Lung (tissue), 12 donors: ENCODE data around the gene THRB. TPM values are rescaled to one million over a fixed set of nuclear protein-coding genes. Genes with fewer than 3 reads are reported as not detected.

Experiments
- ATAC-seq: fragments of 200-7000 bp; cut with Tn5 transposase; one replicate; pipeline ENCODE4 v1.9.1; 2020; ENCODE audit warnings: moderate number of reproducible peaks; ENCODE audit not compliant: insufficient read depth, low FRiP score
- DNase-seq, 3 donors: peaks; one replicate each; pipeline ENCODE4 v3.0.0-alpha.2; 2013 to 2017
- H3K27ac ChIP-seq, 2 donors: one replicate each; pipeline ENCODE4 v1.5.1; 2013; ENCODE audit warnings: mild to moderate bottlenecking in 2 of 2, moderate library complexity in 2 of 2, control low read depth in 1 of 2, inconsistent platforms in 1 of 2, low read depth in 1 of 2, low read length in 1 of 2
- H3K27me3 ChIP-seq, 3 donors: one replicate each; pipeline ENCODE4 v1.5.1; 2013; ENCODE audit warnings: low read length in 2 of 3; ENCODE audit not compliant: control insufficient read depth in 3 of 3, insufficient read depth in 3 of 3
- H3K36me3 ChIP-seq, 4 donors: one replicate each; pipeline ENCODE4 v1.5.1; 2013; ENCODE audit warnings: low read length in 4 of 4, mild to moderate bottlenecking in 1 of 4, moderate library complexity in 1 of 4; ENCODE audit not compliant: control insufficient read depth in 4 of 4, insufficient read depth in 4 of 4
- H3K4me1 ChIP-seq, 5 donors: one replicate each; pipeline ENCODE4 v1.5.1; 2013; ENCODE audit warnings: low read length in 5 of 5, mild to moderate bottlenecking in 2 of 5, moderate library complexity in 1 of 5; ENCODE audit not compliant: control insufficient read depth in 5 of 5, insufficient read depth in 5 of 5
- H3K4me3 ChIP-seq: one replicate; pipeline ENCODE4 v1.5.1; 2013; ENCODE audit warnings: mild to moderate bottlenecking, control low read depth, moderate library complexity
- H3K9ac ChIP-seq, 2 donors: one replicate each; pipeline ENCODE4 v1.5.1; 2013; ENCODE audit warnings: low read length in 2 of 2, control low read depth in 1 of 2; ENCODE audit not compliant: insufficient read depth in 1 of 2
- H3K9me3 ChIP-seq, 4 donors: one replicate each; pipeline ENCODE4 v1.5.1; 2013; ENCODE audit warnings: low read length in 3 of 4, mild to moderate bottlenecking in 1 of 4, moderate library complexity in 1 of 4; ENCODE audit not compliant: control insufficient read depth in 4 of 4, insufficient read depth in 3 of 4
- WGBS, 2 donors: extraction: QIAGEN DNeasy Blood & Tissue Kit; methylation state at CpG; one replicate each; pipeline ENCODE4 v1.1.7; 2013; 5-methylcytosine and 5-hydroxymethylcytosine counted together
- polyA plus RNA-seq, 2 donors: library from polyadenylated mRNA; stranded (reverse); fragments of 200-250 nt; gene quantifications; one replicate each; pipeline ENCODE4 v1.2.1, GENCODE V29; 2013
- total RNA-seq, 2 donors: library from RNA; depleted of rRNA in 1 of 2; stranded (reverse); fragments of >200 nt in 1 of 2; gene quantifications; one replicate each; pipeline ENCODE4 v1.2.1, GENCODE V29; 2014 to 2021
- TF ChIP-seq, protein P1 (sequence below): IDR thresholded peaks from 2 replicates; pipeline ENCODE4 v1.5.1; 2012; ENCODE audit warnings: mild to moderate bottlenecking; ENCODE audit errors: control extremely low read depth, extremely low read depth
- donor health status: control.
- donor health status: control.
- donor health status: Bipolar disorder and iron deficiency.
- donor health status: healthy.
- donor health status: DM: yes; HTN: yes; CAD: no.

THRB gene
- total and polyA plus RNA-seq, 4 donors, result 2.1 to 23.5 (median 6.1) TPM

GRCh38 chr3:24086206-24086605 is 408.4 kb downstream of the THRB start:
- DNase-seq (peak in 1 of 3 donors; percentile 2), ATAC-seq (no peak)
- WGBS, 2 donors, result 78 to 90% methylated on average over 3 of the region's 3 CpGs

GRCh38 chr3:24072193-24072592 is 422.5 kb downstream of the THRB start:
- no peaks in the 10 kb centered on the region for H3K4me1 ChIP-seq
- no peak overlapping the region for H3K4me3 ChIP-seq
- no peaks in the 10 kb centered on the region for H3K27me3 ChIP-seq
- 76 to 77% methylated on average over 4 of the region's 4 CpGs for WGBS, 2 donors
- H3K9me3 ChIP-seq, result no peaks in the 10 kb centered on the region
- H3K27ac ChIP-seq, result no peak overlapping the region
- TF ChIP-seq, protein P1, sequence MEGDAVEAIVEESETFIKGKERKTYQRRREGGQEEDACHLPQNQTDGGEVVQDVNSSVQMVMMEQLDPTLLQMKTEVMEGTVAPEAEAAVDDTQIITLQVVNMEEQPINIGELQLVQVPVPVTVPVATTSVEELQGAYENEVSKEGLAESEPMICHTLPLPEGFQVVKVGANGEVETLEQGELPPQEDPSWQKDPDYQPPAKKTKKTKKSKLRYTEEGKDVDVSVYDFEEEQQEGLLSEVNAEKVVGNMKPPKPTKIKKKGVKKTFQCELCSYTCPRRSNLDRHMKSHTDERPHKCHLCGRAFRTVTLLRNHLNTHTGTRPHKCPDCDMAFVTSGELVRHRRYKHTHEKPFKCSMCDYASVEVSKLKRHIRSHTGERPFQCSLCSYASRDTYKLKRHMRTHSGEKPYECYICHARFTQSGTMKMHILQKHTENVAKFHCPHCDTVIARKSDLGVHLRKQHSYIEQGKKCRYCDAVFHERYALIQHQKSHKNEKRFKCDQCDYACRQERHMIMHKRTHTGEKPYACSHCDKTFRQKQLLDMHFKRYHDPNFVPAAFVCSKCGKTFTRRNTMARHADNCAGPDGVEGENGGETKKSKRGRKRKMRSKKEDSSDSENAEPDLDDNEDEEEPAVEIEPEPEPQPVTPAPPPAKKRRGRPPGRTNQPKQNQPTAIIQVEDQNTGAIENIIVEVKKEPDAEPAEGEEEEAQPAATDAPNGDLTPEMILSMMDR, result no peak
- DNase-seq (no peak), ATAC-seq (no peak)
- H3K9ac ChIP-seq, result no peak overlapping the region
- H3K36me3 ChIP-seq, result no peaks in the 10 kb centered on the region

More at GRCh38 chr3:24086206-24086605, 408.4 kb downstream of the THRB start:
- Histone ChIP-seq H3K9me3 (no peaks in the 10 kb centered on the region), H3K4me3 (no peak overlapping the region), H3K36me3 (no peaks in the 10 kb centered on the region), H3K27ac (no peak overlapping the region), H3K9ac (no peak overlapping the region), H3K4me1 (peaks cover 0 to 6% (median 0%) of the 10 kb centered on the region in 5 donors), H3K27me3 (no peaks in the 10 kb centered on the region)
- TF ChIP-seq, protein P1, result no peak

GRCh38 chr3:24069045-24069444 is 425.6 kb downstream of the THRB start:
- 47 to 48% methylated on average over 2 of the region's 2 CpGs for whole genome bisulfite sequencing, 2 donors
- no peaks in the 10 kb centered on the region for H3K36me3 ChIP-seq
- TF ChIP-seq, protein P1, result no peak
- no peak overlapping the region for H3K27ac ChIP-seq
- H3K4me1 ChIP-seq, result no peaks in the 10 kb centered on the region
- H3K27me3 ChIP-seq, result no peaks in the 10 kb centered on the region
- no peak overlapping the region for H3K9ac ChIP-seq
- peak; percentile 20 to 39 (median 30) for DNase-seq
- ATAC-seq, result no peak
- H3K4me3 ChIP-seq, result no peak overlapping the region
- no peaks in the 10 kb centered on the region for H3K9me3 ChIP-seq

DNA sequence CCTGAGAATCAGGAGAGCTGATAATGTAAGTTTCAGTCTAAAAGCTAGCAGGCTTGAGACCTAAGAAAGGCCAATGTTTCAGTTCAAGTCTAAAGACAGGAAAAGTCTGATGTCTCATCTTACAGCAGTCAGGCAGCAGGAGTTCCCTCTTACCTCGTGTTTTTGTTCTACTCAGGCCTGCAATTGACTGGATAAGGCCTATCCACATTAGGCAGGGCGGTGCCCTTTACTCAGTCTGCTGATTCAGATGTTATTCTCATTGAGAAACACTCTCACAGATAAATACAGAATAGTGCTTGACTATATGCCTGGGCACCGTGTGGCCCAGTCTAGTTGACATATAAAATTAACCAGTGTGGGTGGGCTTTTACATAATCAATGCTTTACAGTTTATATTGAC is 427.2 kb downstream of the THRB start:
- no peak for DNase-seq
- Histone ChIP-seq H3K9ac (no peak overlapping the region), H3K36me3 (no peaks in the 10 kb centered on the region), H3K27ac (no peak overlapping the region), H3K4me1 (no peaks in the 10 kb centered on the region), H3K27me3 (no peaks in the 10 kb centered on the region), H3K9me3 (no peaks in the 10 kb centered on the region), H3K4me3 (no peak overlapping the region)
- WGBS, 2 donors, result 69 to 72% methylated on average over 3 of the region's 3 CpGs
- TF ChIP-seq, protein P1, result no peak
- ATAC-seq, result no peak
